Neural cell (in vitro differentiated cells): ENCODE data around the gene DPH3. TPM values are rescaled to one million over a fixed set of nuclear protein-coding genes. Genes with fewer than 3 reads are reported as not detected.

ENCODE experiments used
- H2AFZ ChIP-seq: fragments of 200-600, 300-800 bp; sonication (generic), shearing (Covaris generic); 2 replicates; pipeline ENCODE4 v1.6.0; 2014; ENCODE audit warnings: low read depth, mild to moderate bottlenecking, antibody characterized with exemption, low read length, moderate library complexity
- H3F3A ChIP-seq: fragments of 200-600 bp; shearing (Covaris generic); 2 replicates; pipeline ENCODE4 v1.6.1; 2016; ENCODE audit warnings: mild to moderate bottlenecking, moderate library complexity, mixed read lengths, antibody characterized with exemption, low read length; ENCODE audit not compliant: insufficient read depth, poor library complexity, severe bottlenecking
- H3K27ac ChIP-seq: fragments of 200-600, 300-800 bp; sonication (generic), shearing (Covaris generic); 2 replicates; pipeline ENCODE4 v1.5.1; 2014; ENCODE audit warnings: mild to moderate bottlenecking, low read length, moderate library complexity
- H3K27me3 ChIP-seq: fragments of 300-800, 200-600 bp; sonication (generic), shearing (Covaris generic); 2 replicates; pipeline ENCODE4 v1.6.0; 2014; ENCODE audit warnings: mild to moderate bottlenecking, low read depth, low read length, moderate library complexity; ENCODE audit not compliant: insufficient read depth
- H3K36me3 ChIP-seq: fragments of 300-800, 200-600 bp; sonication (generic), shearing (Covaris generic); 2 replicates; pipeline ENCODE4 v1.5.1; 2014; ENCODE audit warnings: mild to moderate bottlenecking, antibody characterized with exemption, low read length, moderate library complexity; ENCODE audit not compliant: insufficient read depth
- H3K4me2 ChIP-seq: fragments of 300-800, 200-600 bp; sonication (generic), shearing (Covaris generic); 2 replicates; pipeline ENCODE4 v1.6.0; 2014; ENCODE audit warnings: mild to moderate bottlenecking, low read length
- H3K4me3 ChIP-seq: fragments of 300-800, 200-600 bp; sonication (generic), shearing (Covaris generic); 2 replicates; pipeline ENCODE4 v1.5.1; 2014; ENCODE audit warnings: mild to moderate bottlenecking, low read length, moderate library complexity
- H3K79me2 ChIP-seq: fragments of 200-600 bp; shearing (Covaris generic); replicated peaks from 2 replicates; pipeline ENCODE4 v1.6.0; 2014; ENCODE audit warnings: mild to moderate bottlenecking, low read length, moderate library complexity; ENCODE audit not compliant: insufficient read depth
- H3K9ac ChIP-seq: fragments of 300-800, 200-600 bp; sonication (generic), shearing (Covaris generic); 2 replicates; pipeline ENCODE4 v1.6.1; 2016; ENCODE audit warnings: mild to moderate bottlenecking, low read length, mixed read lengths
- H3K9me2 ChIP-seq: fragments of 200-600 bp; shearing (Covaris generic); 2 replicates; pipeline ENCODE4 v1.6.1; 2016; ENCODE audit warnings: mild to moderate bottlenecking, low read length, mixed read lengths; ENCODE audit not compliant: insufficient read depth
- H3K9me3 ChIP-seq: fragments of 200-600, 300-800 bp; sonication (generic), shearing (Covaris generic); 2 replicates; pipeline ENCODE4 v1.6.1; 2016; ENCODE audit warnings: mild to moderate bottlenecking, mixed run types, low read length, moderate library complexity, mixed read lengths
- H4K20me1 ChIP-seq: fragments of 200-600 bp; shearing (Covaris generic); 2 replicates; pipeline ENCODE4 v1.6.1; 2016; ENCODE audit warnings: mild to moderate bottlenecking, mixed run types; ENCODE audit not compliant: insufficient read depth
- EP300 ChIP-seq: fragments of 450-650 bp; conservative IDR thresholded peaks from 2 replicates; pipeline ENCODE4 v1.6.1; 2014; ENCODE audit warnings: antibody characterized with exemption, mild to moderate bottlenecking, moderate library complexity; ENCODE audit not compliant: poor library complexity, severe bottlenecking
- EZH2 ChIP-seq: fragments of 200-600, 300-800 bp; shearing (Covaris generic), sonication (generic); IDR thresholded peaks from 2 replicates; pipeline ENCODE4 v1.6.1; 2014; ENCODE audit warnings: antibody characterized with exemption, low read length, borderline replicate concordance, mild to moderate bottlenecking; ENCODE audit not compliant: insufficient read depth, poor library complexity, severe bottlenecking
- MXI1 ChIP-seq: fragments of 450-650 bp; conservative IDR thresholded peaks from 2 replicates; pipeline ENCODE4 v1.6.1; 2014; ENCODE audit warnings: antibody characterized with exemption, mild to moderate bottlenecking; ENCODE audit not compliant: poor library complexity, severe bottlenecking
- POLR2AphosphoS5 ChIP-seq: IDR thresholded peaks from 2 replicates; pipeline ENCODE4 v1.6.1; 2012
- RAD21 ChIP-seq: fragments of 450-650 bp; conservative IDR thresholded peaks from 2 replicates; pipeline ENCODE4 v1.6.1; 2014; ENCODE audit warnings: antibody characterized with exemption, mild to moderate bottlenecking, moderate library complexity
- SMC3 ChIP-seq: fragments of 450-650 bp; conservative IDR thresholded peaks from 2 replicates; pipeline ENCODE4 v1.6.1; 2014; ENCODE audit warnings: antibody characterized with exemption, mild to moderate bottlenecking, moderate library complexity; ENCODE audit not compliant: poor library complexity
- TAF1 ChIP-seq: IDR thresholded peaks from 2 replicates; pipeline ENCODE4 v1.6.1; 2012; ENCODE audit warnings: low read depth
- polyA plus RNA-seq: library from polyadenylated mRNA; depleted of rRNA; stranded (reverse); fragments of >200 nt; gene quantifications from 2 replicates; pipeline ENCODE4 v1.2.3, GENCODE V29; 2014
- TF ChIP-seq, protein P1 (sequence below): fragments of 450-650 bp; IDR thresholded peaks from 2 replicates; pipeline ENCODE4 v1.5.1; 2014; ENCODE audit warnings: antibody characterized with exemption, mild to moderate bottlenecking, moderate library complexity; ENCODE audit not compliant: poor library complexity, severe bottlenecking
- TF ChIP-seq, protein P2 (sequence below): IDR thresholded peaks from 2 replicates; pipeline ENCODE4 v1.6.1; 2012; ENCODE audit warnings: borderline replicate concordance

DPH3 gene
- polyA plus RNA-seq, 1 donor from 2014 or later: 38.5 TPM

DNA sequence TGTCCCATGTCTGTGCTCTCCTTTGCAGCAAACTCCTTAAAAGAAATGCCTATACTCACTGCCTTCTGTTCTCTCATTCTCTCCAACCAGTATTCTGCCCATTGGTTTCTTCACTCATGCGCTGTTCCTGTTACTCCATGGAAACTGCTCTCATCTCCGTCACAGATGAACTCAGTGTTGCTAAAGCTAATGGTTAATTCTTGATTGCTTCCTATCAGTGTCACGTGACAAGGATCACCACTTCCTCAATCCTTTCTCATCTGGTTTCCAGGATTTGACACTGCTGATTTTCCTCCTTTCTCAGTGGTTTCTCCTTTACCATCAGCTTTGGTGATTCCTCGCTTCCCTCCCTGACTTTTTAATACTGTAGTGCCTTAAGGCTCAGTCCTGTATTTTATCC is 2.6 kb downstream of the DPH3 start:
- Histone ChIP-seq H4K20me1 (no peaks in the 10 kb centered on the region), H3K27ac (no peak overlapping the region), H3K27me3 (no peaks in the 10 kb centered on the region), H3K9ac (no peak overlapping the region), H3K36me3 (no peaks in the 10 kb centered on the region), H2AFZ (no peak overlapping the region), H3K4me2 (no peak overlapping the region), H3F3A (no peaks in the 10 kb centered on the region), H3K79me2 (peaks cover 38% of the 10 kb centered on the region), H3K4me3 (no peak overlapping the region), H3K9me3 (no peaks in the 10 kb centered on the region), H3K9me2 (no peaks in the 10 kb centered on the region)
- no peak for TF ChIP-seq RAD21
- TF ChIP-seq POLR2AphosphoS5: no peak
- no peak for TF ChIP-seq EP300
- TF ChIP-seq MXI1: no peak
- no peak for TF ChIP-seq TAF1
- no peak for TF ChIP-seq SMC3
- TF ChIP-seq, protein P1, sequence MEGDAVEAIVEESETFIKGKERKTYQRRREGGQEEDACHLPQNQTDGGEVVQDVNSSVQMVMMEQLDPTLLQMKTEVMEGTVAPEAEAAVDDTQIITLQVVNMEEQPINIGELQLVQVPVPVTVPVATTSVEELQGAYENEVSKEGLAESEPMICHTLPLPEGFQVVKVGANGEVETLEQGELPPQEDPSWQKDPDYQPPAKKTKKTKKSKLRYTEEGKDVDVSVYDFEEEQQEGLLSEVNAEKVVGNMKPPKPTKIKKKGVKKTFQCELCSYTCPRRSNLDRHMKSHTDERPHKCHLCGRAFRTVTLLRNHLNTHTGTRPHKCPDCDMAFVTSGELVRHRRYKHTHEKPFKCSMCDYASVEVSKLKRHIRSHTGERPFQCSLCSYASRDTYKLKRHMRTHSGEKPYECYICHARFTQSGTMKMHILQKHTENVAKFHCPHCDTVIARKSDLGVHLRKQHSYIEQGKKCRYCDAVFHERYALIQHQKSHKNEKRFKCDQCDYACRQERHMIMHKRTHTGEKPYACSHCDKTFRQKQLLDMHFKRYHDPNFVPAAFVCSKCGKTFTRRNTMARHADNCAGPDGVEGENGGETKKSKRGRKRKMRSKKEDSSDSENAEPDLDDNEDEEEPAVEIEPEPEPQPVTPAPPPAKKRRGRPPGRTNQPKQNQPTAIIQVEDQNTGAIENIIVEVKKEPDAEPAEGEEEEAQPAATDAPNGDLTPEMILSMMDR: no peak
- no peak for TF ChIP-seq EZH2
- TF ChIP-seq, protein P2, sequence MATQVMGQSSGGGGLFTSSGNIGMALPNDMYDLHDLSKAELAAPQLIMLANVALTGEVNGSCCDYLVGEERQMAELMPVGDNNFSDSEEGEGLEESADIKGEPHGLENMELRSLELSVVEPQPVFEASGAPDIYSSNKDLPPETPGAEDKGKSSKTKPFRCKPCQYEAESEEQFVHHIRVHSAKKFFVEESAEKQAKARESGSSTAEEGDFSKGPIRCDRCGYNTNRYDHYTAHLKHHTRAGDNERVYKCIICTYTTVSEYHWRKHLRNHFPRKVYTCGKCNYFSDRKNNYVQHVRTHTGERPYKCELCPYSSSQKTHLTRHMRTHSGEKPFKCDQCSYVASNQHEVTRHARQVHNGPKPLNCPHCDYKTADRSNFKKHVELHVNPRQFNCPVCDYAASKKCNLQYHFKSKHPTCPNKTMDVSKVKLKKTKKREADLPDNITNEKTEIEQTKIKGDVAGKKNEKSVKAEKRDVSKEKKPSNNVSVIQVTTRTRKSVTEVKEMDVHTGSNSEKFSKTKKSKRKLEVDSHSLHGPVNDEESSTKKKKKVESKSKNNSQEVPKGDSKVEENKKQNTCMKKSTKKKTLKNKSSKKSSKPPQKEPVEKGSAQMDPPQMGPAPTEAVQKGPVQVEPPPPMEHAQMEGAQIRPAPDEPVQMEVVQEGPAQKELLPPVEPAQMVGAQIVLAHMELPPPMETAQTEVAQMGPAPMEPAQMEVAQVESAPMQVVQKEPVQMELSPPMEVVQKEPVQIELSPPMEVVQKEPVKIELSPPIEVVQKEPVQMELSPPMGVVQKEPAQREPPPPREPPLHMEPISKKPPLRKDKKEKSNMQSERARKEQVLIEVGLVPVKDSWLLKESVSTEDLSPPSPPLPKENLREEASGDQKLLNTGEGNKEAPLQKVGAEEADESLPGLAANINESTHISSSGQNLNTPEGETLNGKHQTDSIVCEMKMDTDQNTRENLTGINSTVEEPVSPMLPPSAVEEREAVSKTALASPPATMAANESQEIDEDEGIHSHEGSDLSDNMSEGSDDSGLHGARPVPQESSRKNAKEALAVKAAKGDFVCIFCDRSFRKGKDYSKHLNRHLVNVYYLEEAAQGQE: no peak

DNA sequence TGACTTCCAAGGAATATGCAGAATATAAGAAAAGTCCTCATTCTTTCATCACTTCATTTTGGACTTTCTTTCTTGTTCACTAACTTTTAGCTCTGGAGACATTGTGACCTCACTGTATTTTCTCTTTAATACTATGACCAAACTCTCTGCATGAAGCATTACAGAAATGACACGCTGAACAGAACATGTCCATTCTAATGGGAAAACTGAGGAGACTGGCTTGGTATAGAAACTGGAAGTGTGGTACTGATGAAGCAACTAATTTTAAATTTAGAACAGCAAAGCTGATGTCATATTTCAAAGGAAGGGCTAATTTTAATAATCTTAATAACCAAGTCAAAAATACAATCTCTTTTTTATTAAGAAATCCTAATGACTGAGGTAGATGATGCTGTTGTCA is 4.7 kb downstream of the DPH3 start:
- Histone ChIP-seq H3K9ac (no peak overlapping the region), H3K79me2 (peaks cover 20% of the 10 kb centered on the region), H3F3A (no peaks in the 10 kb centered on the region), H3K27ac (no peak overlapping the region), H3K9me3 (no peaks in the 10 kb centered on the region), H3K9me2 (no peaks in the 10 kb centered on the region), H4K20me1 (no peaks in the 10 kb centered on the region), H3K4me2 (no peak overlapping the region), H3K36me3 (no peaks in the 10 kb centered on the region), H2AFZ (no peak overlapping the region), H3K4me3 (no peak overlapping the region), H3K27me3 (no peaks in the 10 kb centered on the region)
- TF ChIP-seq, protein P2: no peak
- no peak for TF ChIP-seq EP300
- TF ChIP-seq, protein P1: no peak
- TF ChIP-seq MXI1: no peak
- no peak for TF ChIP-seq RAD21
- TF ChIP-seq TAF1: no peak
- TF ChIP-seq POLR2AphosphoS5: no peak
- TF ChIP-seq EZH2: no peak
- TF ChIP-seq SMC3: no peak
